HUES6 (cell line): ENCODE results near the gene NTM.

Source experiments
- H3K27ac ChIP-seq: 2 replicates; pipeline ENCODE4 v1.7.0; 2013; ENCODE audit warnings: low read depth, mild to moderate bottlenecking, low read length, inconsistent platforms
- H3K27me3 ChIP-seq: 2 replicates; pipeline ENCODE4 v1.6.1; 2013; ENCODE audit warnings: low read length; ENCODE audit not compliant: control insufficient read depth, insufficient read depth
- H3K36me3 ChIP-seq: 2 replicates; pipeline ENCODE4 v1.6.1; 2013; ENCODE audit warnings: low read length; ENCODE audit not compliant: control insufficient read depth, insufficient read depth
- H3K4me1 ChIP-seq: 2 replicates; pipeline ENCODE4 v1.6.1; 2013; ENCODE audit warnings: low read length; ENCODE audit not compliant: control insufficient read depth, insufficient read depth
- H3K4me3 ChIP-seq: 2 replicates; pipeline ENCODE4 v1.5.1; 2013; ENCODE audit warnings: low read depth, low read length
- H3K9ac ChIP-seq: one replicate; pipeline ENCODE4 v1.6.1; 2013; ENCODE audit warnings: mild to moderate bottlenecking, low read length
- H3K9me3 ChIP-seq: 2 replicates; pipeline ENCODE4 v1.6.1; 2013; ENCODE audit warnings: low read depth, low read length; ENCODE audit not compliant: control insufficient read depth, insufficient read depth

Gene NTM

DNA sequence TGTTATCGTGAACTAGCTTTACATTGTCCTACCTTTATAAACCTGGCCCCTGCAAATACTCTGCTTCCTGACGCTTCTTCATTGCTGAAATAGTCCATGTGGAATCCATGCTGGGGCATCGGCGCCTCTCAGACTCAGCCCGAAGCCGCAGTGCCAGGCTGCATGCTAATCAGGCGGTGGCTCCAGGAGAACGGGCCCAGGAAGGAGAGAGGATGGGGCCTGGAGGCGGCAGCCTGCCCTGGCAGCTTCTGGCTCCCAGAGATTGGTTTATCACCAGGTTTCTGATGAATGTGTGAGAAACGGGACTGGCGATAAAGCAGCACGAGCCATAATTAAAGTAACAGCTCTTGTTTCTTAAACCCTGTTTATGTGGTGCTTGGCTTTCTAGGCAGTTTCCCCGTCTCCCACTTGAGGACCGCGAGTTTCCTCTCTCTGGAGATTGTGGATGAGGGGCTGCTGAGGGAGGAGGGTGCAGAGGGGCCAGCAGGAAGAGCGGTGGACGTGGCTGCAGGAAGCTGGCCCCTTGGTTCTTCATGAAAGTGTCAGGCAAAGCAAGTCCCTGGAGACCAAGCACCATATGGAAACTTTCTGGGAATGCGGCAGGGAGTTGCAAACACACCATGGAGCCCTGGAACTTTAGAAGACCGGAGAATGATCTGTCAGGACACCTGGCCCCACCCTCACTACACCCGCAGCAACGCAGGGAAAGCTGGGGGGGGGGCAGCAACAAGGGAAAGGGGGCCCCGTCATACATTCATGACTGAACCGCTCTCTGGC lies 93.4 kb downstream of the NTM start:
- H3K9ac ChIP-seq, result no peak overlapping the region
- H3K9me3 ChIP-seq, result no peaks in the 10 kb centered on the region
- peaks cover 28% of the 10 kb centered on the region for H3K4me1 ChIP-seq
- H3K27me3 ChIP-seq, result no peaks in the 10 kb centered on the region
- H3K36me3 ChIP-seq, result no peaks in the 10 kb centered on the region
- no peak overlapping the region for H3K27ac ChIP-seq
- H3K4me3 ChIP-seq, result no peak overlapping the region

DNA sequence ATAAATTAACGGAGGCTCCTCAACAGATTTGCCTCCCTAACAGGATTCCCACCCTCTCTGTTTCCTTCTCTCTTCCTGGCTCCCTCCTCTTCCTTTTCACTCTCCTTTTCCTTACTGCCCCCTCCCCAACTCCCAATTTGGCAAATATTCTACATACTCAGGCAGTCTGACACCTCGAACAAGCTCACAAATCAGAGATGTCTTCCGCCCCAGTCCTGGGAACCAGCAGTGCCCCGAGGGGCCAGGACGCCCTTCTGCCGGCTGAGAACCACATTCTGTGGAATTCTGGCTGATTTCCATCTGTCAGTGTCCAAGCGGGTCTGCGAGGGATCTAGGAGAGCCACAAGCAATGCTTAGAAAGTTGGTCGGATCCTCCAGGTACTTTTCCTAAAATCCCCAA lies 94.0 kb downstream of the NTM start:
- no peak overlapping the region for H3K9ac ChIP-seq
- no peaks in the 10 kb centered on the region for H3K9me3 ChIP-seq
- H3K27me3 ChIP-seq, result no peaks in the 10 kb centered on the region
- no peak overlapping the region for H3K27ac ChIP-seq
- H3K4me3 ChIP-seq, result no peak overlapping the region
- peaks cover 28% of the 10 kb centered on the region for H3K4me1 ChIP-seq
- no peaks in the 10 kb centered on the region for H3K36me3 ChIP-seq

DNA sequence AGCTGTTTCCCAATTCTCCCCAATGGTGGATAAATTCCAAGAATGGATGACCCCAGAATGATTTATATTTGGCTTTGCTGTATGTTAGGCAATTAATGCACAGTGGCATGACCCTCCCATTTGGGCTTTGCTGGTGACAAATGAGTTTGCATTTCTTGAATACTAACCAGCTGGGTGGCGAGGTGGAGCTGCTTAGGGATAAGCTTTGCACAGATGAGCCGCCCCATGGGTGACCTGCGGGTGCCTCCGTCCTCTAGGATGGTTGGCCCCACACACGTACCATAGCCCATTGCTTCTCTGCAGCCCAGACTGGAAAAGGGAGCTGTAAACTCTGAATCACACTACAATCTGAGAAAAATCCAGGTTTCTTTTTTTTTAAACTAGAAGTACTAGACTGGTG lies 94.6 kb downstream of the NTM start:
- no peaks in the 10 kb centered on the region for H3K27me3 ChIP-seq
- H3K36me3 ChIP-seq, result no peaks in the 10 kb centered on the region
- no peak overlapping the region for H3K9ac ChIP-seq
- no peaks in the 10 kb centered on the region for H3K9me3 ChIP-seq
- H3K27ac ChIP-seq, result no peak overlapping the region
- H3K4me3 ChIP-seq, result no peak overlapping the region
- peaks cover 28% of the 10 kb centered on the region for H3K4me1 ChIP-seq

- no peaks in the 10 kb centered on the region for H3K9me3 ChIP-seq
- no peak overlapping the region for H3K27ac ChIP-seq
- H3K9ac ChIP-seq, result no peak overlapping the region
- no peaks in the 10 kb centered on the region for H3K27me3 ChIP-seq
- H3K36me3 ChIP-seq, result no peaks in the 10 kb centered on the region
- peaks cover 32% of the 10 kb centered on the region for H3K4me1 ChIP-seq
- no peak overlapping the region for H3K4me3 ChIP-seq
These were observed 95.3 kb downstream of the NTM start for GRCh38 chr11:131465746-131466145.

GRCh38 chr11:131467645-131468394 lies 97.4 kb downstream of the NTM start:
- Histone ChIP-seq H3K27ac (no peak overlapping the region), H3K9ac (no peak overlapping the region), H3K36me3 (no peaks in the 10 kb centered on the region)

DNA sequence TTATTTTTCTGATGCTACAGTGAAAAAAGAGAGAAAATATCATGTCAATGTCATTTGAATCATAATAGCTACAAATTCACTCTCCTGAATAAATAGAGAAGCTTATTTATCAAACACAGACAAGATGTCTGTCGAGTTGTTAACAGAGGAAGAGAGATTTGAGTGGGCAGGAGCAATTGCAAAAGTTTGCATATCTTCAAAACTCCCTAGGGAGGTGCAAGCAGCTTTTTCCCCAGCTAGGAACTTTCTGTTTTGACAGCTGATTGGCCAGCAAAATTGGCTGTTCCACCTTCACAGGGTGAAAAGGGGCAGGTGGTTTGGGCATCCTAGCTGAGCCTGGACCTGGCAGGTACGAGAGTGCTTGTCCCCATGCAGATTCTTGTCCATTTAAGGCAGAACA lies 98.2 kb downstream of the NTM start:
- H3K9ac ChIP-seq, result no peak overlapping the region
- peaks cover 44% of the 10 kb centered on the region for H3K4me1 ChIP-seq
- H3K9me3 ChIP-seq, result no peaks in the 10 kb centered on the region
- no peak overlapping the region for H3K4me3 ChIP-seq
- no peaks in the 10 kb centered on the region for H3K36me3 ChIP-seq
- H3K27me3 ChIP-seq, result no peaks in the 10 kb centered on the region
- no peak overlapping the region for H3K27ac ChIP-seq

More at GRCh38 chr11:131467645-131468394, 97.4 kb downstream of the NTM start:
- no peaks in the 10 kb centered on the region for H3K27me3 ChIP-seq
- H3K4me3 ChIP-seq, result no peak overlapping the region
- H3K9me3 ChIP-seq, result no peaks in the 10 kb centered on the region
- peaks cover 44% of the 10 kb centered on the region for H3K4me1 ChIP-seq

GRCh38 chr11:131470216-131470925 lies 100.0 kb downstream of the NTM start:
- no peak overlapping the region for H3K27ac ChIP-seq
- H3K4me1 ChIP-seq, result peaks cover 26% of the 10 kb centered on the region
- no peaks in the 10 kb centered on the region for H3K27me3 ChIP-seq
- H3K9me3 ChIP-seq, result no peaks in the 10 kb centered on the region
- no peak overlapping the region for H3K9ac ChIP-seq
- H3K36me3 ChIP-seq, result no peaks in the 10 kb centered on the region
- no peak overlapping the region for H3K4me3 ChIP-seq

DNA sequence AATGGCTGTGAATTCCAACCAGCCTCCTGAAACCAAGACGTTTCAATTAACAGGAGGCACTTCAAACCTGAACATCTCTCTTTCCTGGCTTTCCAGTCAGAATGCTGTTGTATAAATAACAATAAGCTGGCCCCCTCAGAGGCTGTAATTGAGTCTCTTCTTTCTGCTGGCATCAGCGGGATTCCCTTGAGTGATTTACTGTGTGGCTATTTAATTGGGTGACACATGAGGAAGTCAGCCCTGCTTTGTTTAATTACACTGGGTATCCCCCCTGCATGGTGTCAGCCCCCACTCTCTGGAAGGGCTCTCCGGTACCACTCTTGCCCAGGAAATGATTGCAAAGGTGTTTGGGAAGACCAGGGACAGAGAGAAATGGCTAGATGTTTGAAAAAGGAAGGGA lies 101.6 kb downstream of the NTM start:
- H3K36me3 ChIP-seq, result no peaks in the 10 kb centered on the region
- H3K4me3 ChIP-seq, result no peak overlapping the region
- H3K27ac ChIP-seq, result no peak overlapping the region
- no peak overlapping the region for H3K9ac ChIP-seq
- peaks cover 19% of the 10 kb centered on the region; the same call in 1 of the 2 replicates for H3K4me1 ChIP-seq
- no peaks in the 10 kb centered on the region for H3K27me3 ChIP-seq
- H3K9me3 ChIP-seq, result no peaks in the 10 kb centered on the region

DNA sequence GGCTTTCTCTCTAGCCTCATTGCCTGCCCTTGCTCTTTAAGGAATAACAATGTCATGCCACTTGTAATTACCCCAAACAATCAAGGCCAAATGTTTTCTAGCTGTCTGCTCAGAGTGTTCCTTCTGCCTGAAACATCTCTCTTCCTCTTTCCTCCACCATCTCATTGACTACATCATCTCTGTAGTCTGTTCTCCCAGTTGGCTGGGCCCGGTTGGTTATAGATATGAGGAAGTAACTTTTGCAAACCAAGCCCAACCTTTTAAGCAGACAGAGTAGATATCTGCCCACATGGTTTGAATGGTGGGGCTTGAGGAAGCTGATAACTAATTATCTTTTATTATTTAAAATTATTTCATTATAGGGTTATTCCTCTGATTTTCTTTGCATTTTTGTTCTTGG lies 104.5 kb downstream of the NTM start:
- Histone ChIP-seq H3K27me3 (no peaks in the 10 kb centered on the region), H3K4me3 (no peak overlapping the region), H3K36me3 (no peaks in the 10 kb centered on the region), H3K4me1 (peaks cover 16% of the 10 kb centered on the region; the same call in 1 of the 2 replicates), H3K27ac (no peak overlapping the region), H3K9me3 (no peaks in the 10 kb centered on the region), H3K9ac (no peak overlapping the region)

GRCh38 chr11:131476266-131476665 lies 105.9 kb downstream of the NTM start:
- Histone ChIP-seq H3K36me3 (no peaks in the 10 kb centered on the region), H3K4me3 (no peak overlapping the region), H3K4me1 (peaks cover 11% of the 10 kb centered on the region; the same call in 1 of the 2 replicates), H3K27me3 (no peaks in the 10 kb centered on the region), H3K9me3 (no peaks in the 10 kb centered on the region), H3K9ac (no peak overlapping the region), H3K27ac (no peak overlapping the region)

GRCh38 chr11:131478341-131478740 lies 107.9 kb downstream of the NTM start:
- no peaks in the 10 kb centered on the region for H3K27me3 ChIP-seq
- no peaks in the 10 kb centered on the region for H3K9me3 ChIP-seq
- H3K4me1 ChIP-seq, result no peaks in the 10 kb centered on the region
- H3K9ac ChIP-seq, result no peak overlapping the region
- H3K36me3 ChIP-seq, result no peaks in the 10 kb centered on the region
- H3K4me3 ChIP-seq, result no peak overlapping the region
- H3K27ac ChIP-seq, result no peak overlapping the region
